ENCODE data around the gene SIK2.

The SIK2 gene

DNA sequence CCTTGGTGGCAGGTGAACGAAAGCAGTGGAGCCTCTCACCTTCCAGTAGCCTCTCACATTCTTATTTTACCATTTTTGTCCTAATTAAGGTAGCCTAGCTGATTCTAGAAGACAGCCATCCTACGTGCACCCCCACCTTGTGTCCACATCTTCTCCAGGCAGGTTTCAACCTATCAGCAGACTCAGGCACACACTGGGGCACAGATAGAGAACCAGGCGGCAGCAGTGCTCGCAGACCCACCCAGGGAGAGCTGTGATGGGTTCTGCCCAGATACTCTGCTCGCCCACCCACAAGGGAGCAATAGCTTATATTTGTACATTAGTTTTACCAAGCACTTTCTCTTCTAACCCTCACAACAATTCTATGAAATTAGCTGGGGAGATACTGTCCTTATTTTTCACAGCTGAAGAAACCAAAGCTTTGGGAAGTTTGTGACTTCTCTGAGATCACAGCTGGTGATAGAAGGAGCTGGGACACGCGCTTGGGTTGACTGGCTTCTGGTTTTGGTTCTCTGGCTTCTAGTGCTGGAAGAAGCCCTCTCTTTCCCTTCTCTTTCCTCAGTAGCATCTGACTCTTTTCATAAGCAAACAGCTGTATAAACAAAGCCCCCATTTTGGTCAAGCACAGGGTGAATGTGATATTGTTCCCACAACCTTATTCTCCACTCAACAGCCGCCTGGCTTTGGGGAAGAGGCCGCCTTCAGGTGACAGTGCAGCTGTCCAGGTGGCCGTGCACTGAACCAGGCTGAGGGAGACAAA lies 127.0 kb downstream of the SIK2 start:
- no peak for ATAC-seq
- H3K27me3 Mint-ChIP-seq: no peaks in the 10 kb centered on the region
- no peak overlapping the region for H3K4me3 Mint-ChIP-seq
- no peak overlapping the region for H3K27ac Mint-ChIP-seq
- no peaks in the 10 kb centered on the region for H3K4me1 Mint-ChIP-seq
- H3K36me3 Mint-ChIP-seq: peaks cover 19% of the 10 kb centered on the region
- H3K9me3 Mint-ChIP-seq: no peaks in the 10 kb centered on the region

GRCh38 chr11:111729831-111730311 lies 127.6 kb downstream of the SIK2 start:
- Mint-ChIP-seq H3K27ac (no peak overlapping the region), H3K4me3 (no peak overlapping the region), H3K9me3 (no peaks in the 10 kb centered on the region), H3K36me3 (peaks cover 19% of the 10 kb centered on the region), H3K27me3 (no peaks in the 10 kb centered on the region), H3K4me1 (no peaks in the 10 kb centered on the region)
- ATAC-seq: no peak

- H3K4me1 Mint-ChIP-seq: no peaks in the 10 kb centered on the region
- no peak overlapping the region for H3K4me3 Mint-ChIP-seq
- H3K27me3 Mint-ChIP-seq: no peaks in the 10 kb centered on the region
- no peak for ATAC-seq
- H3K27ac Mint-ChIP-seq: no peak overlapping the region
- no peaks in the 10 kb centered on the region for H3K9me3 Mint-ChIP-seq
- peaks cover 13% of the 10 kb centered on the region for H3K36me3 Mint-ChIP-seq
Measured at GRCh38 chr11:111730871-111731591, 128.8 kb downstream of the SIK2 start.

DNA sequence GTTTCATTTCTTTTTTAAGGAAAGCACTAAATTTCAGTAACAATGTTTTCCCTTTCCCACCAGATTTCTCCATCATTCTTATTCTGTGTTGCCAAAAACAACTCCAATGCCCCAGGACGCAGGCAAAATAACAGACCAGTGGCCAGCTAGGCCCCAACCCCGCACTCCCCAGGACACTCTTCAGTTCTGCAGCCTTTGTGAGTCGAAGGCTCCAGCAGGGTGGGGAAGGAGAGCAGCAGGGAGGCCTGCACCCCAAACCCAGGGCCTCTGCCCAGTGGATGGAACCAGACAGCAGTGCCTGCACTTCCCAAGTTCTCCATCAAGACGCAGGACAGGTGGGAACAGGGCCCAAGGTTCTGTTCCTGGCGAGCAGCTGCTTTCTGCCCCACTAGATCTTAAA lies 129.6 kb downstream of the SIK2 start:
- Mint-ChIP-seq H3K27ac (no peak overlapping the region), H3K4me3 (no peak overlapping the region), H3K4me1 (no peaks in the 10 kb centered on the region), H3K27me3 (no peaks in the 10 kb centered on the region), H3K36me3 (peaks cover 5% of the 10 kb centered on the region), H3K9me3 (no peaks in the 10 kb centered on the region)
- ATAC-seq: no peak

GRCh38 chr11:111733016-111733415 lies 130.8 kb downstream of the SIK2 start:
- H3K27me3 Mint-ChIP-seq: no peaks in the 10 kb centered on the region
- H3K4me1 Mint-ChIP-seq: no peaks in the 10 kb centered on the region
- H3K4me3 Mint-ChIP-seq: no peak overlapping the region
- no peak overlapping the region for H3K27ac Mint-ChIP-seq
- no peak for ATAC-seq
- peaks cover 11% of the 10 kb centered on the region for H3K36me3 Mint-ChIP-seq
- no peaks in the 10 kb centered on the region for H3K9me3 Mint-ChIP-seq

DNA sequence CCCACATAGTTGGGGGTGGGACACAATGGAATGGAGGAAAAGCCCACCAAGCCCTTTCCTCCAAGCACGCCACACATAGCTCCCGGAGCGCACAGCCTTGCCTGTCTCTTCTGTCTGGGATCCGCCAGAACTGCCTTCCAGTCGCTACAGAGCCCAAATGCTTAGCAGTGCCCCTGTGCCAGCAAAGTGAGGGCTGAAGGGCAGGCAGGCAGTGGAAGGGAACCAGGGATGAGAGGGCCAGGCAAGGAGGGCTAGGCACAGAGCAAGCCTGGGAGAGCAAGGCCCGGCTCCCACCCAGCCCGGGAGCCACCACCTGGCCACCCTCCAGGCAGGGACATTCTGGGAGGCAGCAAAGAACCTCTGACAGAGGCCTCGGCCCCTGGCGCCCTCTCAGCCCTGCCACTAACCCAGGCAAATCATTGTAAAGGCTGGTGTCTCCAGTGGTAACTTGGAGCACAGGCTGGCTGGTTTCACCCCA lies 131.4 kb downstream of the SIK2 start:
- Mint-ChIP-seq H3K27me3 (no peaks in the 10 kb centered on the region), H3K27ac (no peak overlapping the region), H3K4me1 (no peaks in the 10 kb centered on the region), H3K36me3 (peaks cover 13% of the 10 kb centered on the region), H3K4me3 (no peak overlapping the region), H3K9me3 (no peaks in the 10 kb centered on the region)
- no peak for ATAC-seq

GRCh38 chr11:111734101-111734953 lies 132.1 kb downstream of the SIK2 start:
- H3K36me3 Mint-ChIP-seq: peaks cover 20% of the 10 kb centered on the region
- H3K4me1 Mint-ChIP-seq: no peaks in the 10 kb centered on the region
- no peak overlapping the region for H3K27ac Mint-ChIP-seq
- ATAC-seq: no peak
- H3K9me3 Mint-ChIP-seq: no peaks in the 10 kb centered on the region
- H3K27me3 Mint-ChIP-seq: no peaks in the 10 kb centered on the region
- no peak overlapping the region for H3K4me3 Mint-ChIP-seq

- Mint-ChIP-seq H3K4me3 (no peak overlapping the region), H3K36me3 (peaks cover 23% of the 10 kb centered on the region), H3K9me3 (no peaks in the 10 kb centered on the region), H3K27ac (no peak overlapping the region), H3K27me3 (no peaks in the 10 kb centered on the region), H3K4me1 (no peaks in the 10 kb centered on the region)
- ATAC-seq: no peak
Measured at GRCh38 chr11:111734954-111735261, 132.7 kb downstream of the SIK2 start.

DNA sequence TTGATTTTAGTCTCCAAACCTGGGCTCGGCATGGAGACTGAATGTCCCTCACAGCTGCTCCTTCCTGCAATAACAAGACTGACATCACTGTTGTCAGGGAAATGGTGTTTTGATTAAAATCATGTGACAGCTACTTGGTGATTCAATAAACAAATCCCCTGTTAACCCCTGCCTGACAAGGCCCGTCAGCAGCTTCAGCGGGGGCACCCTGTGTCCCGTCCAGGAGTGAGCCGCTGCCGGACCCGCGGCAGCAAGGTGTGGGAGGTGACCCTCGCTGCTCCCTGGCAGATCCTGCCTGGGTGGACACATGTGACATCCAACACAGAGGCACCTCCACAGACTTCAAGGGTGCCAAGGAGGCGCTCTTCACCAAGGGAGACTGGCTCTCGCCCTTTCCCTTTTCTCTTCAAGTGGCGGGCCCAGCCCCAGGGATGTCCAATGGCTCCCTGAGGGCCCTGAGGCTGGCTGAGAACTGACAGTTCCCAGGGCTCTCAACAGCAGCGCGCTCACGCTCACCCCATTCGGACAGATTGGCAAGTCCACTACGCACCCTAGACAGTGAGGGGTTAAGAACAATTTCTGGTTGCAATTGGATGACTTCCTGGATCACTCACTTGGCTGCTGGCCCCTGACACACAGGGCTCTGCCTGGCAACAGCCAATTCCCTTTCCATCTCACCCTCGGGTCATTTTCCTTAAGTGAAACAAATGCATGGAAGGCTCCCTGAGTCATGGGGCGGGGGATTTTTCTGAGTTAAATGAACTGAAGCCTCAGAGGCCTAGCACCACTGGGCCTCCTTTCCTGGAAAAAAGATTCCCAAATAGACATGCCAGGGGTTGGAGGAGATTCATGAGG lies 133.2 kb downstream of the SIK2 start:
- Mint-ChIP-seq H3K4me3 (no peak overlapping the region), H3K36me3 (peaks cover 25% of the 10 kb centered on the region), H3K27me3 (no peaks in the 10 kb centered on the region), H3K27ac (no peak overlapping the region), H3K4me1 (no peaks in the 10 kb centered on the region), H3K9me3 (no peaks in the 10 kb centered on the region)
- no peak for ATAC-seq

GRCh38 chr11:111736181-111736590 lies 133.9 kb downstream of the SIK2 start:
- Mint-ChIP-seq H3K27ac (no peak overlapping the region), H3K4me3 (no peak overlapping the region), H3K36me3 (peaks cover 32% of the 10 kb centered on the region)

GRCh38 chr11:111736621-111737443 lies 134.6 kb downstream of the SIK2 start:
- Mint-ChIP-seq H3K27ac (no peak overlapping the region), H3K36me3 (peaks cover 38% of the 10 kb centered on the region), H3K27me3 (no peaks in the 10 kb centered on the region), H3K4me1 (no peaks in the 10 kb centered on the region), H3K9me3 (no peaks in the 10 kb centered on the region), H3K4me3 (no peak overlapping the region)
- no peak for ATAC-seq

More at GRCh38 chr11:111736181-111736590, 133.9 kb downstream of the SIK2 start:
- no peaks in the 10 kb centered on the region for H3K27me3 Mint-ChIP-seq
- H3K4me1 Mint-ChIP-seq: no peaks in the 10 kb centered on the region
- no peak for ATAC-seq
- no peaks in the 10 kb centered on the region for H3K9me3 Mint-ChIP-seq

DNA sequence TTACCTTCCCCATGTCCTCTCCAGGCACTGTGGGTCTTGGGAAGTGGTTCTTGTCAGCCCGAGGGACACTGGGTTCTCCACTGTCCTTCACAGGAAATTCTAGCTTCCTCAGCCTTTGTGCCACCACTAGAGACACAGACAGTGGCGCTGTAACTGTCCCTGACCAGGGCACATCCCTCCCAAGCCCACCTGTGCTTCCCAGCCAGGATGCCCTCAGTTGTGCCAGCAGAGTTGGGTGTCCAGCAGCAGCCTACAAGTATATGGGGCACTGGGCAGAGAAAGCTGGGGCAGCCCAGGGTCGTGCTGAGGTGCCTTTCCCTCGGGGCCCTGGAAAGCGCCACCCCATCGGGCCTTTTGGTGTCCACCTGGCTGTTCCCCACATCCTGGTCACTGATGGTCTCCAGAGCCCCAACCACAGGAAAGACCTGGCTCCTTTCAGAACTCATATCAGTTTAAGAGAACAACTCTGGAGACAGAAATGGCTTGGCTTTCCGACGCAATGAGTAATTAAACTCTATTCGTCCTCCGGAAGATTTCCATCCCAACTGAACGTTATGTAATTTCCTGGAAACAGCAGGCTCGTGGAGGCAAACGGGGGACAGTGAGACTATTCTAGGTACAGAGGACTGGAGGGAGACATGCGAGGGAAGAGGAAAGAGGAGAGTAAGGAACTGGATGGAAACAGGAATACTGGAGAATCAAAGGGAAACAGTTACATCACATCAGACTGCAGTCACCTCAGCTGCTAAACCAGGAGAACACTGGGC lies 135.4 kb downstream of the SIK2 start:
- Mint-ChIP-seq H3K4me1 (no peaks in the 10 kb centered on the region), H3K27me3 (no peaks in the 10 kb centered on the region), H3K27ac (no peak overlapping the region), H3K36me3 (peaks cover 40% of the 10 kb centered on the region), H3K9me3 (no peaks in the 10 kb centered on the region), H3K4me3 (no peak overlapping the region)
- ATAC-seq: no peak

DNA sequence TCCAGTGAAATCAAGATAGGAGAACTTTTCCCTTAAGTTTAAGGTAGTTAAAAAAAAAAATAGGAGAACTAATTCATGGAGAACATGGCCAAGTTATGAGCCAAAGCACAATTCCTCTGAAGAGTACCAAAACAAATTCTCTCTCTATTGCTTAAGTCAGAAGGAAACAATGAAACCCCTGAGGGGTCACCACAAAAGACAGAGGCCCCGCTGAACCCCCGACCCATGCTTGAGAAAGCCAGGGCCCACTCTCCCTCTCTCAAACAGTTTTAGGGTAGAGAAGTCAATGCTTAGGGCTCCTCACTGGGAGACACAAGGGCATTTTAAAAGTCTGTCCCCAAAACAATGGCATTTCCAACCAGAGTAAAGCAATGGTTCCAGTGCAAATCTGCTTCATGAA lies 137.1 kb downstream of the SIK2 start:
- no peaks in the 10 kb centered on the region for H3K27me3 Mint-ChIP-seq
- no peak for ATAC-seq
- no peak overlapping the region for H3K4me3 Mint-ChIP-seq
- H3K4me1 Mint-ChIP-seq: no peaks in the 10 kb centered on the region
- no peaks in the 10 kb centered on the region for H3K9me3 Mint-ChIP-seq
- H3K27ac Mint-ChIP-seq: no peak overlapping the region
- peaks cover 46% of the 10 kb centered on the region for H3K36me3 Mint-ChIP-seq
